ENCODE measurements around the gene PDCD1LG2. TPM values are rescaled to one million over a fixed set of nuclear protein-coding genes. Genes with fewer than 3 reads are reported as not detected.

PDCD1LG2 gene
- total RNA-seq, 1 donor from 2014 or later: 8.8 TPM

DNA sequence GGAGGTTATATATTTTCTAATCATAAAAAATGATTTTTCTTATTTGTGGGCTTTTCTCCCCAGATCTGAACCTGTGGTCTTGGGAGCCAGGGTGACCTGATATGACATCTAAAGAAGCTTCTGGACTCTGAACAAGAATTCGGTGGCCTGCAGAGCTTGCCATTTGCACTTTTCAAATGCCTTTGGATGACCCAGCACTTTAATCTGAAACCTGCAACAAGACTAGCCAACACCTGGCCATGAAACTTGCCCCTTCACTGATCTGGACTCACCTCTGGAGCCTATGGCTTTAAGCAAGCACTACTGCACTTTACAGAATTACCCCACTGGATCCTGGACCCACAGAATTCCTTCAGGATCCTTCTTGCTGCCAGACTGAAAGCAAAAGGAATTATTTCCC is 59.6 kb downstream of the PDCD1LG2 start:
- H3K4me1 ChIP-seq (ENCODE audit: insufficient read depth, low read length): no peaks in the 10 kb centered on the region
- no peak overlapping the region for H3K27ac ChIP-seq (ENCODE audit: low read depth, low read length)
- Mint-ChIP-seq H3K27ac (ENCODE audit: unreplicated experiment) (no peak overlapping the region), H3K9me3 (ENCODE audit: unreplicated experiment) (peaks cover 2% of the 10 kb centered on the region), H3K36me3 (ENCODE audit: low read depth, unreplicated experiment) (peaks cover 1% of the 10 kb centered on the region), H3K4me3 (ENCODE audit: unreplicated experiment) (no peak overlapping the region), H3K4me1 (ENCODE audit: low read depth, unreplicated experiment) (peaks cover 9% of the 10 kb centered on the region), H3K27me3 (ENCODE audit: low read depth, unreplicated experiment) (no peaks in the 10 kb centered on the region)
- no peak overlapping the region for H3K9ac ChIP-seq (ENCODE audit: low read length)
- TF ChIP-seq, protein P1, sequence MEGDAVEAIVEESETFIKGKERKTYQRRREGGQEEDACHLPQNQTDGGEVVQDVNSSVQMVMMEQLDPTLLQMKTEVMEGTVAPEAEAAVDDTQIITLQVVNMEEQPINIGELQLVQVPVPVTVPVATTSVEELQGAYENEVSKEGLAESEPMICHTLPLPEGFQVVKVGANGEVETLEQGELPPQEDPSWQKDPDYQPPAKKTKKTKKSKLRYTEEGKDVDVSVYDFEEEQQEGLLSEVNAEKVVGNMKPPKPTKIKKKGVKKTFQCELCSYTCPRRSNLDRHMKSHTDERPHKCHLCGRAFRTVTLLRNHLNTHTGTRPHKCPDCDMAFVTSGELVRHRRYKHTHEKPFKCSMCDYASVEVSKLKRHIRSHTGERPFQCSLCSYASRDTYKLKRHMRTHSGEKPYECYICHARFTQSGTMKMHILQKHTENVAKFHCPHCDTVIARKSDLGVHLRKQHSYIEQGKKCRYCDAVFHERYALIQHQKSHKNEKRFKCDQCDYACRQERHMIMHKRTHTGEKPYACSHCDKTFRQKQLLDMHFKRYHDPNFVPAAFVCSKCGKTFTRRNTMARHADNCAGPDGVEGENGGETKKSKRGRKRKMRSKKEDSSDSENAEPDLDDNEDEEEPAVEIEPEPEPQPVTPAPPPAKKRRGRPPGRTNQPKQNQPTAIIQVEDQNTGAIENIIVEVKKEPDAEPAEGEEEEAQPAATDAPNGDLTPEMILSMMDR (IDR thresholded peaks at IDR 0.05; ENCODE audit: insufficient read depth, low read depth, low read length): no peak
- no peak for TF ChIP-seq EZH2 (IDR thresholded peaks at IDR 0.05; ENCODE audit: insufficient read depth, low read length)
- H3K79me2 ChIP-seq (ENCODE audit: insufficient read depth, low read length): no peaks in the 10 kb centered on the region
- H3K4me3 ChIP-seq (ENCODE audit: insufficient read depth, low read depth, low read length): no peak overlapping the region
- FAIRE-seq: no peak
- no peaks in the 10 kb centered on the region for H4K20me1 ChIP-seq (ENCODE audit: insufficient read depth, low read length)
- H3K36me3 ChIP-seq (ENCODE audit: insufficient read depth, low read length): peaks cover 12% of the 10 kb centered on the region
- no peaks in the 10 kb centered on the region for H3K9me3 ChIP-seq (ENCODE audit: insufficient read depth, low read depth, low read length)
- H2AFZ ChIP-seq (ENCODE audit: low read depth, low read length): no peak overlapping the region
- no peak for DNase-seq (ENCODE audit: low read depth)
- H3K4me2 ChIP-seq (ENCODE audit: low read length): no peak overlapping the region
- H3K27me3 ChIP-seq (ENCODE audit: insufficient read depth, low read length): no peaks in the 10 kb centered on the region

DNA sequence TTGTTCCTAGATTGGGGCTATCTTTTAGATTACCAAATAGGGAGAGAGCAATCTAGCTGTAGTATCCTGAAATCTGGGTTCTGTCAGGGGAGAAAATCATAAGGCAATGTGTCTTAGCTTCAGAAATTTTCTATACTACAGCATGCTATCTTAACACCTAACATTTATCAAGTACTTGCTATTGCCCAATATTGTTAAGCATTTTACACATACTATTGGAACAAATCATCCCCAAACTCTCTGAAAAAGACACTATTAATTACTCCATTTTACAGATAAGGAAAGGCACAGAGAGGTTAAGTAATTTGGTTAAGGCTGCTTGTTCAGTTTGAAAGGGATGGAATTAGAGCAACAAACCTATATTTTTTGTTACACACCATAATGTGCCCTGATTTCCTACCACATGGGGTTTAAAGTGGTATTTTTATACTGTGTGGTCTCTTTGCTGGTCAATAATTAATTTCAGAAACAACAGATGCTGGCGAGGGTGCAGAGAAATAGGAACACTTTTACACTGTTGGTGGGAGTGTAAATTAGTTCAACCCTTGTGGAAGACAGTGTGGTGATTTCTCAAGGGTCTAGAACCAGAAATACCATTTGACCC is 61.4 kb downstream of the PDCD1LG2 start:
- Histone ChIP-seq H3K36me3 (ENCODE audit: insufficient read depth, low read length) (peaks cover 14% of the 10 kb centered on the region), H3K9me3 (ENCODE audit: insufficient read depth, low read depth, low read length) (no peaks in the 10 kb centered on the region), H2AFZ (ENCODE audit: low read depth, low read length) (no peak overlapping the region), H4K20me1 (ENCODE audit: insufficient read depth, low read length) (no peaks in the 10 kb centered on the region), H3K27me3 (ENCODE audit: insufficient read depth, low read length) (no peaks in the 10 kb centered on the region), H3K79me2 (ENCODE audit: insufficient read depth, low read length) (no peaks in the 10 kb centered on the region), H3K4me3 (ENCODE audit: insufficient read depth, low read depth, low read length) (no peak overlapping the region), H3K4me2 (ENCODE audit: low read length) (no peak overlapping the region), H3K4me1 (ENCODE audit: insufficient read depth, low read length) (no peaks in the 10 kb centered on the region), H3K27ac (ENCODE audit: low read depth, low read length) (no peak overlapping the region), H3K9ac (ENCODE audit: low read length) (no peak overlapping the region)
- no peaks in the 10 kb centered on the region for H3K27me3 Mint-ChIP-seq (ENCODE audit: low read depth, unreplicated experiment)
- peaks cover 4% of the 10 kb centered on the region for H3K9me3 Mint-ChIP-seq (ENCODE audit: unreplicated experiment)
- TF ChIP-seq, protein P1 (IDR thresholded peaks at IDR 0.05; ENCODE audit: insufficient read depth, low read depth, low read length): no peak
- TF ChIP-seq EZH2 (IDR thresholded peaks at IDR 0.05; ENCODE audit: insufficient read depth, low read length): no peak
- H3K27ac Mint-ChIP-seq (ENCODE audit: unreplicated experiment): no peak overlapping the region
- peaks cover 1% of the 10 kb centered on the region for H3K36me3 Mint-ChIP-seq (ENCODE audit: low read depth, unreplicated experiment)
- peak; percentile 48 for DNase-seq (ENCODE audit: low read depth)
- H3K4me3 Mint-ChIP-seq (ENCODE audit: unreplicated experiment): no peak overlapping the region
- H3K4me1 Mint-ChIP-seq (ENCODE audit: low read depth, unreplicated experiment): peaks cover 3% of the 10 kb centered on the region
- FAIRE-seq: no peak

DNA sequence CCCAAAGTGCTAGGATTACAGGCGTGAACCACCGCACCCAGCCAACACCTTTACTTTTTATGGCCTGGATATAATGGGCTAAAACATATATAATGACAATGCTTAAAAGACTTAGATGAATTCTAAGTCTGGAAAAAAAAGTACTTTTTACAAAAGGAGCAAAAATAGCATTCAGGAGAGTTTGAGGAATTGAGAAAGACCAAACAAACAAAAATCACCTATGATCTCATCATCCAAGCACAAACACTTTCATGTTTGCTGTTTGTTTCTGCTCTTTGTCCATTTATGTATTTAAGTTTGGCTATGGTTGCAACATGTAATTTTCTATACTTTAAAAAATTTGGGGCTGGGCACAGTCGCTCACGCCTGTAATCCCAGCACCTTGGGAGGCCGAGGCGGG is 63.8 kb downstream of the PDCD1LG2 start:
- no peak for FAIRE-seq
- H3K27me3 Mint-ChIP-seq (ENCODE audit: low read depth, unreplicated experiment): no peaks in the 10 kb centered on the region

More for the DNA sequence above, 63.8 kb downstream of the PDCD1LG2 start:
- H3K4me1 ChIP-seq (ENCODE audit: insufficient read depth, low read length): no peaks in the 10 kb centered on the region
- no peak overlapping the region for H3K27ac ChIP-seq (ENCODE audit: low read depth, low read length)
- Mint-ChIP-seq H3K36me3 (ENCODE audit: low read depth, unreplicated experiment) (peaks cover 1% of the 10 kb centered on the region), H3K4me3 (ENCODE audit: unreplicated experiment) (no peak overlapping the region), H3K27ac (ENCODE audit: unreplicated experiment) (no peak overlapping the region), H3K9me3 (ENCODE audit: unreplicated experiment) (peaks cover 4% of the 10 kb centered on the region), H3K4me1 (ENCODE audit: low read depth, unreplicated experiment) (peaks cover 10% of the 10 kb centered on the region)
- no peak overlapping the region for H3K4me2 ChIP-seq (ENCODE audit: low read length)
- TF ChIP-seq, protein P1 (IDR thresholded peaks at IDR 0.05; ENCODE audit: insufficient read depth, low read depth, low read length): no peak
- TF ChIP-seq EZH2 (IDR thresholded peaks at IDR 0.05; ENCODE audit: insufficient read depth, low read length): no peak
- no peak for DNase-seq (ENCODE audit: low read depth)
- H3K4me3 ChIP-seq (ENCODE audit: insufficient read depth, low read depth, low read length): no peak overlapping the region
- H4K20me1 ChIP-seq (ENCODE audit: insufficient read depth, low read length): no peaks in the 10 kb centered on the region
- no peak overlapping the region for H2AFZ ChIP-seq (ENCODE audit: low read depth, low read length)
- H3K27me3 ChIP-seq (ENCODE audit: insufficient read depth, low read length): no peaks in the 10 kb centered on the region
- H3K9ac ChIP-seq (ENCODE audit: low read length): no peak overlapping the region
- no peaks in the 10 kb centered on the region for H3K9me3 ChIP-seq (ENCODE audit: insufficient read depth, low read depth, low read length)
- no peaks in the 10 kb centered on the region for H3K79me2 ChIP-seq (ENCODE audit: insufficient read depth, low read length)
- H3K36me3 ChIP-seq (ENCODE audit: insufficient read depth, low read length): peaks cover 14% of the 10 kb centered on the region

Data from astrocyte (in vitro differentiated cells and primary cell).